GM21367 (cell line): Measurements from ENCODE around the gene DYSF.
A peak's percentile ranks its signal among the peaks of the same experiment; 100 is the strongest.

Source experiments
- ATAC-seq: cut with Tn5 transposase; IDR thresholded peaks from one replicate; pipeline ENCODE4 v1.9.1; 2021; ENCODE audit not compliant: unreplicated experiment

DYSF gene

GRCh38 chr2:71498261-71498701 is 44.9 kb downstream of the DYSF start:
- ATAC-seq = no peak

GRCh38 chr2:71499691-71500090 is 46.3 kb downstream of the DYSF start:
- ATAC-seq = no peak

- no peak for ATAC-seq
These were observed 47.2 kb downstream of the DYSF start for GRCh38 chr2:71500426-71501079.

GRCh38 chr2:71502941-71503738 is 49.8 kb downstream of the DYSF start:
- ATAC-seq = no peak

GRCh38 chr2:71503837-71504236 is 50.5 kb downstream of the DYSF start:
- no peak for ATAC-seq

- no peak for ATAC-seq
These were observed 51.2 kb downstream of the DYSF start for GRCh38 chr2:71504611-71505010.

GRCh38 chr2:71505086-71505769 is 51.9 kb downstream of the DYSF start:
- ATAC-seq = no peak

- ATAC-seq = no peak
These were observed 52.4 kb downstream of the DYSF start for GRCh38 chr2:71505770-71506140.

GRCh38 chr2:71506222-71507153 is 53.1 kb downstream of the DYSF start:
- no peak for ATAC-seq

GRCh38 chr2:71507476-71507875 is 54.1 kb downstream of the DYSF start:
- ATAC-seq = no peak

GRCh38 chr2:71510196-71510807 is 56.9 kb downstream of the DYSF start:
- peak; percentile 77 for ATAC-seq

- ATAC-seq = no peak
These were observed 57.6 kb downstream of the DYSF start for GRCh38 chr2:71510938-71511337.

- no peak for ATAC-seq
These were observed 58.4 kb downstream of the DYSF start for GRCh38 chr2:71511776-71512175.

- no peak for ATAC-seq
These were observed 59.0 kb downstream of the DYSF start for GRCh38 chr2:71512386-71512785.

GRCh38 chr2:71513096-71513495 is 59.7 kb downstream of the DYSF start:
- no peak for ATAC-seq

GRCh38 chr2:71513721-71514120 is 60.4 kb downstream of the DYSF start:
- no peak for ATAC-seq

GRCh38 chr2:71516253-71516888 is 63.0 kb downstream of the DYSF start:
- no peak for ATAC-seq

- ATAC-seq = no peak
These were observed 64.5 kb downstream of the DYSF start for GRCh38 chr2:71517851-71518250.

GRCh38 chr2:71521436-71521950 is 68.1 kb downstream of the DYSF start:
- ATAC-seq = no peak

GRCh38 chr2:71524476-71524875 is 71.1 kb downstream of the DYSF start:
- ATAC-seq = no peak
